Activated T-cell treated with anti-CD3 and anti-CD28 coated beads, Interleukin-2, amount 50 U/mL, for 4 hours (primary cell): Measurements from ENCODE around the gene SOX14. TPM values are rescaled to one million over a fixed set of nuclear protein-coding genes. Genes with fewer than 3 reads are reported as not detected.

Experiments used
- ATAC-seq, 2 donors: fragments of 200-7000 bp; cut with Tn5 transposase; one replicate each; pipeline ENCODE4 v1.10.0; 2021
- DNase-seq: peaks from one replicate; pipeline ENCODE4 v3.0.0-alpha.2; 2020
- H3K27me3 Mint-ChIP-seq: one replicate; pipeline ENCODE4 v1.8.0; 2021; ENCODE audit warnings: low read depth, mixed read lengths
- H3K36me3 Mint-ChIP-seq: one replicate; pipeline ENCODE4 v1.8.0; 2022; ENCODE audit warnings: mixed read lengths; ENCODE audit not compliant: insufficient read depth
- H3K4me1 Mint-ChIP-seq: one replicate; pipeline ENCODE4 v1.8.0; 2021; ENCODE audit warnings: low read depth, mixed read lengths
- H3K4me3 Mint-ChIP-seq: one replicate; pipeline ENCODE4 v1.8.0; 2021; ENCODE audit warnings: mild to moderate bottlenecking, moderate library complexity, mixed read lengths
- H3K9me3 Mint-ChIP-seq: one replicate; pipeline ENCODE4 v1.8.0; 2021; ENCODE audit warnings: mixed read lengths
- total RNA-seq, 3 donors: library from RNA; stranded (reverse); gene quantifications; one replicate each; pipeline ENCODE4 v1.2.1, GENCODE V29; 2021

SOX14 gene
- total RNA-seq, result not detected

DNA sequence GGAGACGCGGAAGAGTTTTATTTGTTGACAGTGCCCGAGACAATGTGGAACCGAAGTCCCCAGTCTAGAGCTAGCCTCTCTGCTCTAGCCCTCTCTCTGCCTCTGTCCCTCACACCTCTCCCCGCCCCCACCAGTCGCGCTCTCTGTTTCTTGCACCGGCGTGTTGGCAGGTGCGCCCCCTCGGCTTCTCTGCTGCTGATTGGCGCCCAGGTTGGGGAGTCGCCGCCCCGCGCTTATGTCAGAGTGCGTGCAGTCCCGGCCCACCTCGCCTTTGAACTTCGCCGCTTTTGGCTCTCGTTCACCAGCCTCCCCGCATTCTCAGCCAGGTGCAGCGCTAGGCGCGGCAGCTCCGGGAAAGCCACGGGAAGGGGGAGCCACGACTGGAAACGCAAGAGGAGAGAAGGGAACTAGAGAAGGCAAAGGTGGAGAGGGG, at the start of gene SOX14:
Gene SOX14 (plus strand): TSS at position 315 of the 433 bp plus-strand sequence. CDS start 470 bp downstream, outside the sequence.
- Mint-ChIP-seq H3K9me3 (no peaks in the 10 kb centered on the region), H3K27me3 (peaks cover 88% of the 10 kb centered on the region), H3K36me3 (no peaks in the 10 kb centered on the region), H3K4me3 (no peak within 1 kb of the TSS), H3K4me1 (peaks cover 2% of the 10 kb centered on the region)
- DNase-seq, result no peak
- no peak for ATAC-seq

DNA sequence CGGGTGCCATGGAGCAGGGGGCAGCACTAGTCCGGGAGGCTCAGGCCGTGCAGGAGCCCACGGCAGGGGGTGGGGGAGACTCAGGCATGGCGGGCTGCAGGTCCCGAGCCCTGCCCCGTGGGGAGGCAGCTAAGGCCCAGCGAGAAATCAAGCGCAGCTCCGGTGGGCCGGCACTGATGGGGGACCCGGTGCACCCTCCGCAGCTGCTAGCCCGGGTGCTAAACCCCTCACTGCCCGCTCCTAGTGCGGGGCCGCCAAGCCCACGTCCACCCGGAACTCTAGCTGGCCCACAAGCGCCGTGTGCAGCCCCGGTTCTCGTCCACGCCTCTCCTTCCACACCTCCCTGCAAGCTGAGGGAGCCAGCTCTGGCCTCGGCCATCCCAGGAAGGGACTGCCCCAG, 49.6 kb upstream of the SOX14 start:
- Mint-ChIP-seq H3K4me1 (no peaks in the 10 kb centered on the region), H3K9me3 (peaks cover 18% of the 10 kb centered on the region), H3K4me3 (no peak overlapping the region), H3K36me3 (no peaks in the 10 kb centered on the region), H3K27me3 (no peaks in the 10 kb centered on the region)
- DNase-seq, result no peak
- no peak for ATAC-seq

DNA sequence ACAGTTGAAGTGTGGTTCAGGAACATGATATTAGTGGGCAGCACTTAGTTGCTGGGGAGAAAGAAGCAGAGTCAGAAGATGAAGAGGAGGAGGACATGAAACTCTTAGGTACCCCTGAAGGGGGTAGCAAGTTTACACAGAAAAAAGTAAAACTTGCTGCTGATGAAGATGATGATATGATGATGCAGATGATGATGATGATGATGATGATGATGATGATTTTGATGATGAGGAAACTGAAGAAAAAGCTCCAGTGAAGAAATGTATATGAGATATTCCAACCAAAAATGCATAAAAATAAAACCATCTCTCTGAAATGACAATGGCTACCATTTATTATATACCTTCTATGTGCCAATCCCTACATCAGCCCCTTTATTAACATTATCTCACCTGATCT, 39.9 kb upstream of the SOX14 start:
- Mint-ChIP-seq H3K4me3 (no peak overlapping the region), H3K9me3 (peaks cover 14% of the 10 kb centered on the region), H3K27me3 (no peaks in the 10 kb centered on the region), H3K4me1 (no peaks in the 10 kb centered on the region), H3K36me3 (no peaks in the 10 kb centered on the region)
- DNase-seq (no peak), ATAC-seq (no peak)

DNA sequence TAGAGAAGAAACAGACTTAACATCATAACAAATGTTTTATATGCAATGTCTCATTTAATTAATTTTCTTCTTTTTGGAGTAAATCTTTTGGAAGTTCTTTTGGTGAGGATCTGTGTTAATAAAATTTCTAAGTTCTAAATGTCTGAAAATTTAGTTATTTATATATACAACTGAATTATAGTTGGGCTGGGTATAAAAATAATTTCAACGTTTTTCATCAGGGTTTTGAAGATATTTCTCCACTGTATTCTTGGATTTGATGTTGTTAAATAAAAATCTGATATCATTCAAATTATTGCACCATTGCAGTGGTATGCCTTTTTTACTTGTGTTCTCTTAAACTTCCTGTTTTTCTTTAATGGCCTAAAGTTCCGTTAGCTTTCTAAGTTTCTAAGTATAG, 26.9 kb upstream of the SOX14 start:
- ATAC-seq, result no peak
- Mint-ChIP-seq H3K27me3 (no peaks in the 10 kb centered on the region), H3K4me1 (no peaks in the 10 kb centered on the region), H3K36me3 (no peaks in the 10 kb centered on the region), H3K4me3 (no peak overlapping the region), H3K9me3 (peaks cover 24% of the 10 kb centered on the region)
- DNase-seq, result no peak

DNA sequence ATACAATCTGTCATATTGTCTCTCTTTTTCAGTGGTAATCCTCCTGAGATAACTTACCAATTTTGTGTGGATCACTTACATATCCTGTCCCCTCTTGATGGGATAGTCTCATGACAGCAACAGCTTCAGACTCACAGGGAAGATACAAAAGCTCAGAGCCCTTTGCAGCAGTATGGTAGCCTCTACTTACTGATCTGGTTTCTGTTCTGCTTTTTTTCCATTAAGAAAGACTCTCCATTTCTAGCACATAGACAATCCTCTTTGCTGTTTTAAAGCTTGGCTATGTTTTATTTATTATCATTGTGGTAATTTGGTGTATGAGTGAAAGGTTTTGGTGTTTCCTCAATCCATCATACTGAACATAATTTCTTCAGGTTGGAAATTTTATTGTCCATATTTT, 25.4 kb upstream of the SOX14 start:
- DNase-seq (no peak), ATAC-seq (no peak)
- Mint-ChIP-seq H3K9me3 (peaks cover 20% of the 10 kb centered on the region), H3K36me3 (no peaks in the 10 kb centered on the region), H3K27me3 (no peaks in the 10 kb centered on the region), H3K4me3 (no peak overlapping the region), H3K4me1 (no peaks in the 10 kb centered on the region)

DNA sequence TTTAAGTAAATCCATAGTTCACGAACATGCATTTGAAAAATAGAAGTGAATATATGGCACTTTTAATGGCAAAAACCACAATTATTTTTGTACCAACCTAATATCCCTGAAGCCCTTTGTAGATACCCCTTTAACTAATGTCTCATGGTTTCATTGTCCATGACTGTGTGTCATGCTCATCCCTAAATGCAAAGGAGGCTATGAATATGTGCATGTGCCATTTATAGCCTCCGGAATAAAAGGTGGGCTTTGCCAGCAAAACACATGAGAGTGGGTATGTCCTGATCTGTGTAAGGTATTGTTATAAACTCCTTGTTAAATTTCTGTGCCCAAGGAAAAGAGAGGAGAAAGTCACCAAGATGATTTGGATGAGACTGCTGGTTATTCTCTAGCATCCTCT, 20.5 kb upstream of the SOX14 start:
- Mint-ChIP-seq H3K27me3 (peaks cover 7% of the 10 kb centered on the region), H3K4me3 (no peak overlapping the region), H3K9me3 (peaks cover 3% of the 10 kb centered on the region), H3K36me3 (no peaks in the 10 kb centered on the region), H3K4me1 (no peaks in the 10 kb centered on the region)
- no peak for ATAC-seq
- no peak for DNase-seq

DNA sequence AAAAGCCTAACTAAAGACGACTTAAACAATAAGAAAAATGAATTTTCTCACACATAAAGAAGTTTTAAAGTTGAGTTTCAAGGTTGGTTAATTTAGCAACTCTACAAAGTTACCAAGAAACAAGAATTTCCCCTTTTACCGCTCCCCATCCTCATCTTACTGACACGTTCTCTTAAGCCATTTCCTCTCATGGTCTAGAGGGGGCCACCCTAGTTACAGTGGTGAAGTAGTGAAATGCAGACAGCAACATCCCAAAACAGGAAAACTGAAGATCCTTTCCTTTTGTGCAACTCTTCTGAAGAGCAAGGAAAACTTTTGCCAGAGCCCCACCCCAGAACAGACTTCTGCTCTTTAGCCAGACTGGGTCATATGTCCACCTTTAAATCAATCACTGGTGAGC, 17.3 kb upstream of the SOX14 start:
- Mint-ChIP-seq H3K4me3 (no peak overlapping the region), H3K4me1 (no peaks in the 10 kb centered on the region), H3K36me3 (no peaks in the 10 kb centered on the region), H3K27me3 (peaks cover 10% of the 10 kb centered on the region), H3K9me3 (peaks cover 4% of the 10 kb centered on the region)
- no peak for DNase-seq
- no peak for ATAC-seq

DNA sequence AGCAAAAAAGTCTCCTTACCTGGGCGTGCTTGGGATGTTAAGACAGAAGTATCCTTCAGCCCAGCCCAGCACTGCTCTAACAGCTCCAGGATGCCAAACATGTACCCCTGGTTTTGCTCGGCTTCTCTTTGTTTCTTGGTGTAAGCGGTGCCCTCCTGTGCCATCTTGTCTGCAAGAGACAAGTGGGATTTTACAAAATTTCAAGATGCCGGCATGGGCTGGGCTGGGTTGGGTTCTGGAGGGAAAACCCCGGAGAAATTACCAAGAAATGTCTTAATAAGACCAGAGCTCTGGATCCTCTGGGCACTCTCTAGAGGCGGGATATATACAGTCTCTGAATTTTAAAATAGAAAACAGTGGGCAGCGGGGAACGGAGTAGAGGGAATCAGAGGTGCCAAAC, 4.6 kb upstream of the SOX14 start:
- no peak overlapping the region for H3K4me3 Mint-ChIP-seq
- peaks cover 4% of the 10 kb centered on the region for H3K9me3 Mint-ChIP-seq
- no peaks in the 10 kb centered on the region for H3K36me3 Mint-ChIP-seq
- H3K4me1 Mint-ChIP-seq, result peaks cover 2% of the 10 kb centered on the region
- H3K27me3 Mint-ChIP-seq, result peaks cover 49% of the 10 kb centered on the region
- DNase-seq (no peak), ATAC-seq (no peak)

DNA sequence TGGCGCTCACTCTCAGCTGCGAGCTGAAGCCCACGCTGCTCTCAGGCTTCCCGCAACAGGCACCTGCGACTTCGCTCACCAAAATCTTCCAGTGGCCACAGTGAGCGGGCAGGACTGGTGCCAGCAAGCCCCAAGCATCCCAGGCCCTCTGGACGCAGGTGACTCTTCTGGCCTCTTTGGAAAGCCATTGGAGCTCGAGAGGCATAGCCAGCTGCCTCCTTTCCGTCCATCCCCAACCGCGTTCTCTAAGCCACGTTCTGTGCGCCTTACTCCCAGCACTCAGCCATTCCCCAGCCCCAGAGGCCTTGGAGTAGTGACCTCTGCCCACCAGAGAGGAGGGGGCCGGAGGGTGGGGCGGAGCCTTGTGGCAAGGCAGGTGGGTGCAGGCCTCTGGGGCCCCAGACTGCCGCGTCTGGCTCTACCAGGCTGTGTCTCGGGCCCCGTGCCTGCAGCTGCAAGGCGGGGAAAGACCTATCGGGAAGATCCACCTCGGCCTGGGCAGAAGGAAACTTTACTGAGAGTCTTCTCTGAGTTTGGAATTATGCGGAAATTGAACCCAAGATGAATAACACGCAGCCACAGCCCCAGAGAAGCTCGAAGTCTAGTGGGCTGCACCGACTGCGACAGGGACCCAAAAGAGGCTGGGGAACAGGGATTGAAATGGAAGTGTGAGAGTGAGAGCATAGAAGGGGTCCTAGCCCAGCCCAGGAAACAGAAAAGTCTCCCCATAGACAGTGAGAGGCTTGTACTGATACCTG, 3.6 kb upstream of the SOX14 start:
- H3K4me3 Mint-ChIP-seq, result no peak overlapping the region

DNA sequence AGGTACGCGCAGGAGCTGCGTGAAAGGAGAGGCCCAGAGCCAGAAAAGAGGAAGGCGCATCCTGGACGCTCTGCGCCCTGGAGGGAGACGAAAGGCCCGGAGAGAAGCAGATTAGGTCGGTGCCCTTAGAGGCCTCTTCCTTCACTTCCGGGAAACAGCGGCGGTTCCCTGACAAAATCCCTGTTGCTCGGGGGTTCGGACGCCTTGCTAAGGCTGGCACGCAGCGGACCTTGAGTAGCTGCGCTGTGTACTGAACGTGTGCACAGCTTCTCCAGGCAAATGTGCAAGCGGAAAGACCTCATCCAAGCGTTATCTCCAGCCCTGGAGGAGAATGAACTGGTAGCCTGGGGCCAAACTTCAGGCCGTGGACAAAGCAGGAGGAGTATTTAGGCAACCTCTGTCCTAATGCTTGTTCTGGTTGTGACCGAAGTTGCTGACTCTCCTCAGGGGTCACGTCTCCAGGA, 3.0 kb upstream of the SOX14 start:
- no peaks in the 10 kb centered on the region for H3K9me3 Mint-ChIP-seq
- H3K4me3 Mint-ChIP-seq, result no peak overlapping the region
- DNase-seq (no peak), ATAC-seq (no peak)
- peaks cover 63% of the 10 kb centered on the region for H3K27me3 Mint-ChIP-seq
- H3K36me3 Mint-ChIP-seq, result no peaks in the 10 kb centered on the region
- peaks cover 2% of the 10 kb centered on the region for H3K4me1 Mint-ChIP-seq

More for the DNA sequence above, 3.6 kb upstream of the SOX14 start:
- H3K9me3 Mint-ChIP-seq, result no peaks in the 10 kb centered on the region
- H3K4me1 Mint-ChIP-seq, result peaks cover 2% of the 10 kb centered on the region
- peaks cover 57% of the 10 kb centered on the region for H3K27me3 Mint-ChIP-seq
- H3K36me3 Mint-ChIP-seq, result no peaks in the 10 kb centered on the region
- DNase-seq, result no peak
- ATAC-seq, result no peak

DNA sequence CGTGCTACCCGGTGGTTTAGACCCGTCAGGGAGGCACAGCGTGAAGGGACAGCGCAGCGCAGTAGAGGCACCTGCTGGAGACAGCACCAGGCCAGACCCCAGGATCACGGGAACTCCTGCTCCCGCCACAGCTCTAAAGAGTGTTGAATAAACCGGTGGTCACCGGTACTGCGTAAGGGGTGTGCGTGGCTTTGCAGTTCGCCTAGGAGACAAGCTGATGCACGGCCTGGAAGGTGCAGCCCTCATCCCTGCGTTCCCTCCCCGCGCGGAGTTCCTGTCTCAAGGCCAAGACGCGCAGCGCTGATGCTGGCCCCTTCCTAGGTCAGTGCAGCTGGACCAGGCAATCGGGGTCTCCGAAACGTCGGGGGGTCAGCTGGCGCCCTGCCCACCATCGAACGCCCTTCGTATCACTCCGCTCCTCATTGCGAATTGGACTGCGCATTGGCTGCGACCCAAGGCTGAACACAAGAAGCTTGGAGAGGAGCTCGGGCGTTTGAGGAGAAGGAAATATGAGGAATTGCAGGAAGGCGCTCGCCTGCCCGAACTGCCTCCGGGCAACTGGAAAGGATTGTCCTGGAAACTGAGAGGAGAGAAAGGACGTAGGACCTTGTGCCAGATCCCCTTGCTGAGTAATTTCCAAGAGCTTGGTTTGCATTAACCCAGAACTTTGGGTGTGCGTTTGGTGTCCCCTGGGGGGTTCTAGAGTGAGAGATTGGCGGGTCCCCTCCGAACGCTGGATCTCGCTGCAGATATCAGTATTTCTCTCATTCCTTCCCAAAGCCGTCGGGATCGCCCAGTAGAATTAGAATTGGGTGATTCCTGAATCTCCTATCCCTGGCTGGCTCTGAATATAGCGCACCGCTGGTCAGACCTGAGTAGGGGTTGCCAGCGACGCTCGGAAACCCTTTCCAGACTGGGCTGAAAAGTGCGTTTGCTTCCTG, 2.3 kb upstream of the SOX14 start:
- ATAC-seq, result no peak
- Mint-ChIP-seq H3K9me3 (no peaks in the 10 kb centered on the region), H3K4me3 (no peak overlapping the region), H3K4me1 (peaks cover 2% of the 10 kb centered on the region), H3K27me3 (peaks cover 70% of the 10 kb centered on the region), H3K36me3 (no peaks in the 10 kb centered on the region)
- DNase-seq, result no peak

DNA sequence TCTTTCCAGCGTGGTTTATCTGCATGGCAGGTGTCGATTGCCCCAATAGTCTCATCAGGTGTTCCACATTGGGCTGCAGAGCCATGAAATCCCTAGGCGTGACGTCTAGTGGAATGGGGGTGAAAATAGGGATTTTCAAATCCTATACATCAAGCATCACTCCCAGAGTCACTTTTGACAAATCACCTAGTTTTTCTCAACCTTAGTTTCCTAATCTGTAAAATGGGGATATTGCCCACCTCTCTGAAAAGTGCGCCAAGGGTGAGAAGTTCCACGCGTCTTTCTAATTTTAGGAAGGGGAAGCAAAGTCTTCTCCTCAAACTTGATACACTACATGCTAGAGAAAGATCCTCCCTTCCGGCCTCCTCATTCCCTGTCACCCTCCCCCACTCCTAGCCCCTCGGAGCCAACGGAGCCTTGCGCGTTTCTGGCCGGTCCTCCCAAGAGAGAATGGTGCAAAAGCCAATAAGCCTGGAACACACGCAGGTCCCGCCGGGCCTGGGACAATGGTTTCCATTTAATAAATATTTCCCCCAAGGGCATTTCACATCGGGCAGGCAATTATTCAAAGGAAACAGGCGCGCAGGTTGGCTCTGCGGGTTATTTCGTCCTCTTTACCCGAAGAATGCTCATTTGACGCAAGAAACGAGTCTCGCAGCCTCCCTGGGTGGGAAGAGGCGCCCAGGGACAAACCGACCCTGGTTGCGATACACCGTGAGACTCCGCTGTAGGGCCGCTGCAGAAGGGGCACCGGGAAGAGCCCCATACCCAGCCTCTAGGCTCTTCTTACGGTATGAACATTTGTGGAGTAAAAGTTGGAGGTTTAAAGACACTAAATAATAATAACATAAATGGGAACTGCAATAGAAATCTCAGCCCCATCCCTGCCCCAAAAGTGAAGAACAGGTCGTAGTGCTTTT, 1.2 kb upstream of the SOX14 start:
- Mint-ChIP-seq H3K4me3 (no peak overlapping the region), H3K9me3 (no peaks in the 10 kb centered on the region), H3K4me1 (peaks cover 2% of the 10 kb centered on the region), H3K27me3 (peaks cover 81% of the 10 kb centered on the region), H3K36me3 (no peaks in the 10 kb centered on the region)
- no peak for ATAC-seq
- DNase-seq, result no peak

DNA sequence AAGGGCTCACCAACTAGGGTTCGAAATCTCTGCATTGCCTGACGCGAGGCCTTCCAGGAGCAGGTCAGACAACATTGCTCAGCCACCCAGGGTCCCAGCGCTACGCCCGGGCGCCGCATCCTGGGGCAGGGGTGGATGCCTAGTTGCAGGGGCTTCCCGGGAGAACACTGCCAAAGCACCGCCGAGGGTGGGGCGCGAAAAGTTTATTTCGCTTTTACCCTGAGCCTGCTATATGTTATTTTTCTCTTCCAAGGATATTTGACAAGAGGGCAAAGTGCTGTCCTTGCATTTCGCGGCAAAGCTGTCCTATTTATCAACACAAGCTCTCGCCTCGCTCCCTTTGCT, 549 bp upstream of the SOX14 start:
- no peak overlapping the region for H3K4me3 Mint-ChIP-seq
- no peak for DNase-seq
- ATAC-seq, result no peak
- H3K36me3 Mint-ChIP-seq, result no peaks in the 10 kb centered on the region
- H3K27me3 Mint-ChIP-seq, result peaks cover 87% of the 10 kb centered on the region
- H3K9me3 Mint-ChIP-seq, result no peaks in the 10 kb centered on the region
- peaks cover 2% of the 10 kb centered on the region for H3K4me1 Mint-ChIP-seq
